HG03565 (cell line): ENCODE data around the gene LRP5.

Experiments
- ATAC-seq: cut with Tn5 transposase; IDR thresholded peaks from one replicate; pipeline ENCODE4 v1.9.1; 2021; ENCODE audit warnings: mild to moderate bottlenecking, moderate library complexity; ENCODE audit not compliant: unreplicated experiment

LRP5 gene

GRCh38 chr11:68308068-68308467, 4.3 kb upstream of the LRP5 start:
- no peak for ATAC-seq

- no peak for ATAC-seq
Measured at GRCh38 chr11:68309621-68310185, 2.7 kb upstream of the LRP5 start.

GRCh38 chr11:68311160-68312116, 953 bp upstream of the LRP5 start:
- no peak for ATAC-seq

- no peak for ATAC-seq
Measured at GRCh38 chr11:68312780-68313573, 586 bp downstream of the LRP5 start.

- ATAC-seq: no peak
Measured at GRCh38 chr11:68313574-68314202, 1.3 kb downstream of the LRP5 start.

GRCh38 chr11:68314203-68315170, 2.1 kb downstream of the LRP5 start:
- no peak for ATAC-seq

- no peak for ATAC-seq
Measured at GRCh38 chr11:68315171-68315920, 3.0 kb downstream of the LRP5 start.

- ATAC-seq: no peak
Measured at GRCh38 chr11:68317147-68317785, 4.9 kb downstream of the LRP5 start.

GRCh38 chr11:68321293-68322051, 9.1 kb downstream of the LRP5 start:
- no peak for ATAC-seq

GRCh38 chr11:68322052-68322430, 9.7 kb downstream of the LRP5 start:
- ATAC-seq: no peak

- ATAC-seq: no peak
Measured at GRCh38 chr11:68324241-68324640, 11.8 kb downstream of the LRP5 start.

- ATAC-seq: no peak
Measured at GRCh38 chr11:68324695-68325094, 12.3 kb downstream of the LRP5 start.

- ATAC-seq: no peak
Measured at GRCh38 chr11:68325183-68325906, 13.0 kb downstream of the LRP5 start.

- no peak for ATAC-seq
Measured at GRCh38 chr11:68325907-68326220, 13.5 kb downstream of the LRP5 start.

GRCh38 chr11:68326334-68327215, 14.2 kb downstream of the LRP5 start:
- no peak for ATAC-seq

GRCh38 chr11:68327586-68328370, 15.4 kb downstream of the LRP5 start:
- no peak for ATAC-seq
